H1 (cell line): ENCODE measurements around the gene SYVN1. TPM values are rescaled to one million over a fixed set of nuclear protein-coding genes. Genes with fewer than 3 reads are reported as not detected.

ENCODE experiments used
- CBX5 ChIP-seq: fragments of 300-800, 300-1000 bp; sonication (generic); IDR thresholded peaks from 2 replicates; pipeline ENCODE4 v1.7.1; 2016; ENCODE audit warnings: antibody characterized with exemption, low read length, low read depth
- CEBPB ChIP-seq: IDR thresholded peaks from 2 replicates; pipeline ENCODE4 v1.6.1; 2012; ENCODE audit warnings: low read depth, low read length
- NANOG ChIP-seq: IDR thresholded peaks from 2 replicates; pipeline ENCODE4 v1.6.1; 2011; ENCODE audit warnings: low read length, low read depth, mild to moderate bottlenecking, inconsistent platforms; ENCODE audit not compliant: insufficient read depth, poor library complexity, severe bottlenecking
- RAD21 ChIP-seq, 2 experiments: IDR thresholded peaks in 1 of 2; conservative IDR thresholded peaks in 1 of 2; 2 replicates each; pipeline ENCODE4 v1.6.1; 2011; ENCODE audit warnings: low read depth in 2 of 2, low read length in 2 of 2, improper control_type of control experiment in 1 of 2, inconsistent platforms in 1 of 2, mild to moderate bottlenecking in 1 of 2, moderate library complexity in 1 of 2
- SAP30 ChIP-seq: fragments of 300-600 bp; sonication (generic); IDR thresholded peaks from 2 replicates; pipeline ENCODE4 v1.7.1; 2012; ENCODE audit warnings: low read length, moderate library complexity, mild to moderate bottlenecking, inconsistent platforms; ENCODE audit not compliant: insufficient read depth, insufficient replicate concordance
- TAF1 ChIP-seq: IDR thresholded peaks from 2 replicates; pipeline ENCODE4 v1.6.1; 2011; ENCODE audit warnings: mild to moderate bottlenecking, low read depth, low read length
- TBP ChIP-seq: IDR thresholded peaks from 2 replicates; pipeline ENCODE4 v1.6.1; 2011; ENCODE audit warnings: low read depth, low read length, improper control_type of control experiment
- TEAD4 ChIP-seq: IDR thresholded peaks from 2 replicates; pipeline ENCODE4 v1.6.1; 2012; ENCODE audit warnings: low read depth, low read length, inconsistent platforms, mixed read lengths
- polyA plus RNA-seq, 7 experiments: library from polyadenylated mRNA; depleted of rRNA in 3 of 7; stranded (reverse) in 5 of 7; unstranded in 2 of 7; fragments of >200 nt in 5 of 7; fragments of 200-250 nt in 2 of 7; gene quantifications; 1 replicate in 5 of 7; 2 replicates in 1 of 7; 4 replicates in 1 of 7; pipeline versions ENCODE4 v1.2.1 to v1.2.3, GENCODE V29; 2011 to 2013; ENCODE audit warnings: missing spikeins in 2 of 7, mixed read lengths in 2 of 7
- total RNA-seq: library from RNA; stranded (reverse); fragmentation: NEBNext Ultra II Directional; extraction: Animal tissue kit (Norgen Biotek cat#: 25700); gene quantifications from 2 replicates; pipeline ENCODE4 v1.2.1, GENCODE V29; 2021

The SYVN1 gene
- total and polyA plus RNA-seq, 2 of the 8 experiments (the other 6 are each of a cell fraction or from before 2014, with no cell fraction given): 27.8 to 29.4 TPM

DNA sequence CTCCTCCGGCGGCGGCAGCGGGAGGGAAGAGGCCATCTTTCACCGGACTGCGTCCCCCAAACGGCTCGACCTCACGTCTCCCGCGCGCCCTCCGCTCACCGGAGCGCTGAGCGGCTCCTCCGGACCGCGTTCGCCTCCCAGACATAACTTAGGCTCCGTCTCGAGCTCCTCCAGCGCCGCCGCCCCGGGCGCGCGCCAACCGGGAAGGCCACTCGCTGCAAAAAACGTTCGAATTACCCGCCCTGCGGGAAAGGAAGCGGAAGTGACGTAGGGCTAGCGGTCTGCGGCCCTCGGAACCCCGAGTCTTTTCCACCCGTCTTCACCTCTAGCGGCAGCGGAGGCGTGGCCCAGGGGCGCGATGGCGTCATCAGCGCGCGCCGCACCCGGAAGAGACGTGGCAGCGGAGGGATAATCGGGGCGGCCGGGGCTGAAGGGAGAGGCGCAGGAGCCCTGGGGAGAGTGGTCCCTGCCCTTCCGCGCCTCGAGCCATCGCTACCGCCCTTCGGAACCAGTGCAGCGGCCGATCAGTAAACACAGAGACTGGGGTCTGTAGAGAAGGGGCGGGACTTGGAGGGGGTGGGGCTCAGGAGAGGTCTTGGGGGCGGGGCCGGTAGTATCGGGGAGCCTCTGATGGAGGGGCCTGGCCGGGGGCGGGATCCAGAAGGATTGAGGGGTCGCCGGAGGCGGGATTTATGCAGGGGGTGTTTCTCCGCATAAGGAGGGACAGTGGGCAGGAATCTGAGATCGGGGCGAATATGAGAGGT is 50.3 kb downstream of the SYVN1 start, which contains the start of the genes CDCA5 and ZFPL1 (continued):
- TF ChIP-seq RAD21 (IDR thresholded peaks at IDR 0.05 in 1 of 2, conservative IDR thresholded peaks at IDR 0.05 in 1 of 2; ENCODE audit: low read depth in 2 of 2, low read length in 2 of 2): 0 out of 4 replicates have a peak, but pooled peaks of 1 of the 2 experiments have one; percentile 0
- TF ChIP-seq TEAD4: no peak
- TF ChIP-seq CBX5: no peak
- TF ChIP-seq SAP30: no peak
- peak; percentile 57; the same call in 1 of the 2 replicates for TF ChIP-seq TBP
- peak; percentile 87 for TF ChIP-seq TAF1
- no peak for TF ChIP-seq NANOG
- TF ChIP-seq CEBPB: no peak
